Measurements from ENCODE around the gene CFAP61.

GRCh38 chr20:20304942-20305341 is 252.6 kb downstream of the CFAP61 start:
- TF ChIP-seq CTCF (IDR thresholded peaks at IDR 0.05): no peak
- no peak for TF ChIP-seq POLR2AphosphoS5 (IDR thresholded peaks at IDR 0.05)
- TF ChIP-seq EP300 (IDR thresholded peaks at IDR 0.05): no peak
